Measurements from ENCODE around the gene TEKT2. TPM values are rescaled to one million over a fixed set of nuclear protein-coding genes. Genes with fewer than 3 reads are reported as not detected.

TEKT2 gene, protein sequence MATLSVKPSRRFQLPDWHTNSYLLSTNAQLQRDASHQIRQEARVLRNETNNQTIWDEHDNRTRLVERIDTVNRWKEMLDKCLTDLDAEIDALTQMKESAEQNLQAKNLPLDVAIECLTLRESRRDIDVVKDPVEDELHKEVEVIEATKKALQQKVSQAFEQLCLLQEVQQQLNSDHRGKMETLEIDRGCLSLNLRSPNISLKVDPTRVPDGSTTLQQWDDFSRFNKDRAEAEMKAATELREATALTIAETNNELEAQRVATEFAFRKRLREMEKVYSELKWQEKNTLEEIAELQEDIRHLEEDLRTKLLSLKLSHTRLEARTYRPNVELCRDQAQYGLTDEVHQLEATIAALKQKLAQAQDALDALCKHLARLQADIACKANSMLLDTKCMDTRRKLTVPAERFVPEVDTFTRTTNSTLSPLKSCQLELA
- 0.23 TPM in 1 of 2 replicates, not detected in the other for total RNA-seq

DNA sequence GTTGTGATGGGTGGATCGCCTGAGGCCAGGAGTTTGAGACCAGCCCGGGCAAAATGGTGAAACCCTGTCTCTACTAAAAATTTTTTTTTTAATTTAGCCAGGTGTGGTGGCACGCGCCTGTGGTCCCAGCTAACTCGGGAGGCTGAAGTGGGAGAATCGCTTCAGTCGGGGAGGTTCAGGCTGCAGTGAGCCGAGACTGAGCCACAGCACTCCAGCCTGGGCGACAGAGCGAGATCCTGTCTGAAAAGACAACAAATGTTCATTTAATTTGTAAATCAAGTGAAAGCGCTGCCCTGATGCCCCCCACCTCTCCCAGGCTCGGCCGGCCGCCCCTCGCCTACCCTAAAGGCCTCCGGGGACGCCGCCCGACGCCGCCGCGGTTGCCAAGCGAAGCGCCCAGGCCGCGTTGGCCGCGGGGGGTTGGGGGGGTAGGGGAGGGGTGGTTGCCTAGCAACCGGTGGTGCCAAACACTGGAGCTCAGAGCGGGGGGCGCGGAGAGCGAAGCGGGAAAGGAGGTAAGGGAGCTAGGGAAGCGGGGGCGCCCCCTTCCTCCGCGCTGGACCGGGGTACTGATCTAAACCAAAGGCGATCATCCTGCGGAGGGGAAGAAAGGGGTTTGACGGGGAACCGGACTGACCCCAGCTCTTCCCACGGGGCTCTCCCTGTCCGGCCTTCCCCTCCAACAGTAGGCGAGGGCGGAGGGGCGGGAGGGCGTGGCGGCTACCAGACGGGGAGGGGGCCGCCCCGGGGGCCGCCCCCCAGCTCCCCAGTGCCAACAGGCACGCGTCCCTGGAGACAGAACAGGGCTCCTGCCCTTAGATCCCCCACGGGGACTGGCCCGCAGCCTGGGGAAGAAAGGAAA lies at the start of gene TEKT2:
TSS of gene TEKT2 (plus strand) at position 460 of the 862 bp plus-strand sequence. CDS start 828 bp downstream, outside the sequence.
- DNase-seq (ENCODE audit: extremely low read depth, low read depth, low spot score): no peak

DNA sequence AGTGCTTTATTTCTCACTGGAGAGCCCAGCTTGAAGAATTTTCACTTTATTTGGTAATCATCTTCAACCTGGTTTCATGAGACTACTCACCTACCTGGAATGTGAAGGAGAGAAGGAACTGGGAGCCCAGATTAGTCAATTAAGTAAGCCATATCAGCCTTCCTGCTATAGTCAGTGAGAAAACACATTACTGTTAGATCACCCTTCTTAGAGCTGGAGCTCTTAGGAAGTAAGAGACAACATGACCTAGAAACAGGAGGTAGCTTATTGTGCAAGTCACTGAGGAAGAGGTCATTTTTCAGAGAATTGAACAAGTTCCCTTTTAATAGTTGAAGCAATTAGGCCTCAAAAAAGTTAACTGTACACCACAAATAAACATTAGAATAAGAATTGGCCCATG lies 49.2 kb upstream of the TEKT2 start:
- DNase-seq (ENCODE audit: extremely low read depth, low read depth, low spot score): peak; percentile 4

DNA sequence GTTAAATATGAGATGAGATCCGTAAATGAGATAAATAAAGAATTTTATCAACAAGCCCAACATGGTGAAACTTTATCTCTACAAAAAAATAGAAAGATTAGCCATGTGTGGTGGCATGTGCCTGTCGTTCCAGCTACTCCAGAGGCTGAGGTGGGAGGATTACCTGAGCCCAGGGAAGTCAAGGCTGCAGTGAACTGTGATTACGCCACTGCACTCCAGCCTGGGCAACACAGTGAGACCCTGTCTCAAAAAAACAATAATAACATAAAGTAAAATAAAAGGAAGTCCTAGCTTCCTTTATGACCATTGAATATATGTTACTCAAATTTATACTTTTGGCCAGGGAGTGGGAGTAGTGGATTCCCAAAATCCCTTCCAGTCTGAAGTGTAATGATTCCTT lies 48.7 kb upstream of the TEKT2 start:
- no peak for DNase-seq (ENCODE audit: extremely low read depth, low read depth, low spot score)

DNA sequence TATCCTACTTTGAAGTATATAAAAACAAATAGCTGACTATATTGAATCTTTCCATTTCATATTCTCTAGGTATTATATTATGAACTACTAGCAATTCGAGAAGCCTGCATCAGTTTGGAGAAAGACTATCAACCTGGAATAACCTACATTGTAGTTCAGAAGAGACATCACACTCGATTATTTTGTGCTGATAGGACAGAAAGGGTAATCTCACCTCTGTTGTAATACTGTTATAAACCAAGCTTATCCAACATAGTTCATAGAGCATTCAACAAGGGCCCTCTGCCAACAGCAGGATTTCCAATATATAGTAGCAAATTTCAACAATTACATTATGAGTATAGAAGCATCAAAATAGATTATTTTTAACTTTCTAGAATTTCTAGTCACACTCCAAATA lies 43.7 kb upstream of the TEKT2 start:
- no peak for DNase-seq (ENCODE audit: extremely low read depth, low read depth, low spot score)

DNA sequence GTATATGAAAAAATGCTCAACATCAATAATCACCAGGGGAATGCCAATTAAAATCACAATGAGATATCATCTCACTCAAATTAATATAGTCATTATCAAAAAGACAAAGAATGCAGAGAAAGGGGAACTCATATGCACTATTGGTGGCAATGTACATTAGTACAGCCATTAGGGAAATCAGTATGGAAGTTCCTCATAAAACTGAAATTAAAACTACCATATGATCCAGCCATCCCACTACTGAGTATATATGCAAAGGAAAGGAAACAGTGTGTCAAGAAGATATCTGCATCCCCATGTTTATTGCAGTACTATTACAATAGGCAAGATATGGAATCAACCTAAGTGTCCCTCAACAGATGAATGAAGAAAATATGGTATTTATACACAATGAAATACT lies 32.1 kb upstream of the TEKT2 start:
- no peak for DNase-seq (ENCODE audit: extremely low read depth, low read depth, low spot score)

DNA sequence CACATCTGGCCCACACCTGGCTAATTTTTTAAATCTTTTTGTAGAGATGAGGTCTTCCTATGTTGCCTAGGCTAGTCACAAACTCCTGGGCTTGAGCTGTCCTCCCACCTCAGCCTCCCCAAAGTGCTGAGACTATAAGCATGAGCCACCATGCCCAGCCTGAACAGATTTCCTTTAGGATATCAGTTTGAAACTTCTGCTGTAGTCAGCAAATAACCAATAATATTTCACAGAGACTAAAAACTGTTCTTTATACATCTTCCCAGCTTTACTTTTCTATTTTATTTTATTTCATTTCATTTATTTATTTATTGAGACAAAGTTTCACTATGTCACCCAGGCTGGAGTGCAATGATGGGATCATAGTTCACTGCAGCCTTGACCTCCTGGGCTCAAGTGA lies 29.9 kb upstream of the TEKT2 start:
- no peak for DNase-seq (ENCODE audit: extremely low read depth, low read depth, low spot score)

DNA sequence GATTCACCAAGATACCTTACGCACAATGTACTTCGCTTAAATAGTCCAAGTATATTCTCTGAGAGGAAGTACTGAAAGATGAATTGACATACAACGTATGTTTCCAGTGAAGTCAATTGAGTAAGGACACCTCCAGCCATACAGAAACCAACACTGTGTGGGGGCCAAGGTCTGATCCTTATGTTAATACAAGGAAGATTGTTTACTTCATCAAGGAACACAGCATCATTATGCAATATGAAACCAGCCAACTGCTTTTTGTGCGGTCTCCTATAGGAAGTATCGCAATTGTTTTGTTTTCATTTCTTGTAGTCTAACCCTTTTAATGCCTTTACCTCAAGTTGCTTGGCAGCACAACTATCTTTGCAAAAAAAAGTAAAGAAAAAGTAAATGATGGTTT lies 28.2 kb upstream of the TEKT2 start:
- no peak for DNase-seq (ENCODE audit: extremely low read depth, low read depth, low spot score)

DNA sequence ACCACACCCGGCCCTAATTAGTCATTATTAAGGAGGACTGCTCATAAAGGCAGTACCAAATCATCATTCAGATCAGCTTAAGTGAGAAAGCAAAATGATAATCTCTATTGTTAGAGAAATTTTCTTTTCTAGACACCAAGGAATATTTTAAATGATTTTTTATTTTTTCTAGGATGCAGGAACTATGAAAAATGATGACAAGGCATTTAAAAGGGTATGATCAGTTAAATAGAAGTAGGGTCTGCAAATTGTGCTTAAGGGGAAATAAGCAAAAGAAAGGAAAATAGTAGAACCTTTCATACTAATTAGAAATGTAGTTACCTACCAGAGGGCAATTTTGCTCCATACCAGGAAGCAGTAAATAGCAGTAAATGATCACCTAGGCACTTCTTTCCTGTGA lies 21.6 kb upstream of the TEKT2 start:
- DNase-seq (ENCODE audit: extremely low read depth, low read depth, low spot score): no peak

DNA sequence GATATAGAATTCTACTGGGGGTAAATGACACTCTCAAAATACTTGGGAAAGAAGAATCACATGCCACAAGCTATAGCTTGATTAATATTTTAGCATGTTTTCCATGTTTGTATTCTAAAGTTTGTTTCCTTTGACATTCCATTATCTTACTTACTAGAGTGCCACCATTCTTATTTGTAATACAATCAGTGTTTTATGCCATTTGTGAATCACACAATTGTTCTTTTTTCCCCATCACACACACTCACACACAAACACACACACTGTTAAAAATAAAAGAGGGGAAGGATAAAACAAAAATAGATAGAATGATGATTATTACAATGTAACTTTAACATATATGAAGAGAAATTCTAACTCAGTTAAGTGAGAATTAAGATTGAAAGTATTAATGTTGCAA lies 16.0 kb upstream of the TEKT2 start:
- no peak for DNase-seq (ENCODE audit: extremely low read depth, low read depth, low spot score)

DNA sequence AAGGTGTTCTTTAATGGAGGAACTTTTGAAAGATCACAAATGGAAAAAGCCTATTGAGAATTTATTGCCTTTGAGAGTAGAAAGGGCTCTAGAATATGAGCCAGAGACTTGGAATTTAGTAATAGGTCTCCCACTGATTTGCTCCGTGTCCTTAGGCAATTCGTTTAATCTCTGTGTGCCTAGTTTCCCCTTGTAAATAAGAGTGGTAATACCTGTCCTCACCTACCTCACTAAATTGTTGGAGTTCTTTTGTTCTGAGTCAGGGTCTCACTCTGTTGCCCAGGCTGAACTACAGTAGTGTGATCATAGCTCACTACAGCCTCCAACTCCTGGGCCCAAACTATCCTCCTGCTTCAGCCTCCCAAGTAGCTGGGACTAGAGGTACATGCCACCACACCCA lies 15.0 kb upstream of the TEKT2 start:
- DNase-seq (ENCODE audit: extremely low read depth, low read depth, low spot score): no peak

DNA sequence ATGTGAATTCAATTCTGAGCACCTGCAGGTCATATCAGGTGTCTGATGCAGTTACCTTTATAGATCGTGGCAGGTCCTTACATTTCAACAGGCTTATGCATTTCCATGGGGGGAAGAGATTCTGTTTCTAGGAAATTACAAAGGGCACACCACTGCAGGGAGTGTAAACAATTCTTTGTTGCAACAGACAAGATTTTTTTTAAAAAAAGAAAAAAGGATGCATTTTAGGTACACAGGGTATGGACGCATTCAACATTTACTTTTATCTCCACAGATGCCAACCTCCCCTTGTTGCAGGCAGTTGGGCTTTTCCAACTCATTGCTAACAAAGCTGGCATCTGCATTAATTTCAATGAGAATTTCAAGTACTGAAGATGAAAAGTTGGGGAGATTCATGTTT lies 13.5 kb upstream of the TEKT2 start:
- DNase-seq (ENCODE audit: extremely low read depth, low read depth, low spot score): no peak

DNA sequence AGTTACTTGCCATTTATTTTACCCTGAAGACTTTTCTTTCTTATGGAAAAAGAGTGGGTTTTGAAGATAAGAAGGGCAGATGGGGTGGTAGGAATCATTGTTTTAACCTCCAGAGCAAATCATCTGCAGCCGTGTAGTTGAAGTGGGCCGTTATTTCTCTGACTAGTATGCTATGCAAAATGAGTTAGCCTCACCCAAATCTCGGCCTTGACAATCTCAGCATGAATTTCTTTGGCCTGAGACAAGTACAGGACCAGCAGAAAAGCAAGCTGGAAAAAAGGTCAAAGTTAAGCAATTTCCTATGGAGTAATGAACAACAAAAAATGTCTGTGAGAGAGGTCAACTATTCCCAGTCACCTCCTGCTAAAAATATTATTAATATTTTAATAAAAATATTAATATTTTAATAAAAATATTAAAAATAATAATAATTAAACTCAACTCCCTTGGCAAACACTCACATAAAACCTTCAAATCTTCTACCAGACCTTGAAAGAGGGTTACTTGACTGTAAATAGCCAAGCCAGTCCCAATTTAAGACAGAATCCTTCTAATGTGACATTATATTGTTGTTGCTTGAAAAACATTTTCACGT lies 6.8 kb upstream of the TEKT2 start:
- DNase-seq (ENCODE audit: extremely low read depth, low read depth, low spot score): no peak

DNA sequence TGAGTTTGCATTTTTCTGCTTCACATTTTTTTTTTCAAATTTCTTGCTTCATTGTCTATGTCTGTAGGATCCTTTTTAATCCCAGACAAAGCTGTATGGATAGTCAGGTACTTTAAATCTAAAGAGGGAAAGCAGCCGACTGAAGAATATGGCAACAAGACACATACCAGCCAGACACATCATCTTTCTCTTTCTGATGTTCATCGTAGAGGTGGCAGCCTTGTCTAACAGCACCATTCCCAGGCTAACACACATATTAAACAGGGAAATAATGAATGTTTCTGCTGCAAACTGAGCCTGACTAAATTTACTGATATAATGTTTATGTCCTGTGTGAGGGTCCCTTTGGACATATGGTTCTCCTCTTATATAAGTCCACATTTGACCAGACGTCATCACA lies 3.7 kb upstream of the TEKT2 start:
- no peak for DNase-seq (ENCODE audit: extremely low read depth, low read depth, low spot score)

DNA sequence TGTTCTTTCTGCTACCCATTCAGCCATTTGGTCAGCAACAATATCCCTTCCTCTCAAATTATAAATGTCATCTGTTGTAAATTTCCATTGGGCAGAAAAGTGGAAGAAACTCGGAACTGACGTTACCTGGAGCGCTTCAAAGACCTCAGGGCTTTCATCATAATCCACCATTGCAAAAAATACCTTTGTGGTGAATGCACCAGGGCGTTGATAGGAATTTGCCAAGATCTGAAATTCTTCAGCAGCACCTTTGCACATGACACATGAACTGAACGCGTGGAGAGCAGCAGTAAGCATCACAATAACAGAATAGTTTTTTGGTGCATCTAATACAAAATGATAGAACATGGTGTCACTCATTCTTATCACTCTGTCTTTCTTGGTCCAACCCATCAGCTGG lies 3.1 kb upstream of the TEKT2 start:
- DNase-seq (ENCODE audit: extremely low read depth, low read depth, low spot score): no peak

DNA sequence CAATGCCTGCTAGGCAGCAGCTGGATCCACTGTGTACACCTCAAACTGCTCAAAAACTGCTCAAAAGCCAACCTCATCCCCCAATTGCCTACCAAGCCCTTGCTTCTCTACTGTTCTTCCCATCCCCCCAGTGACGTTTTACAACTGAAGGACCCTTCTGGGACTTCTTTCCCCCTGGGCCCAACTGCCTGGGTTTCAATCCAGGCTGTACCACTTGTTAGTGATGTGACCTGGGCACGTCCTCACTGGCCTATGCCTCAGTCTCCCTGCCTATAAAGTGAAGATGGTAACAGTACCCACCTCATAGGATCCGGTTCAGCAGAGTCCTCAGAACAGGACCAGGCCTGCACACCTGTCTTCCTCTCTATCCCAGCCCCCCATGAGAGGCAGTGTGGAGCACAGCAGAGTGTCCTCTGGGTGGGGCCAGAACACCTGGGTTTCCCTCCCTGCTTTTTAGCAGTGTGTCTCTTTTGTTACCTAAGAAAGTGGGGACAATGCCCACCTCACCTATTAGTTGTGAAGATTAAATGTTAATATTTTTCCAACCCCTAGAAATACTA lies 1.9 kb upstream of the TEKT2 start:
- DNase-seq (ENCODE audit: extremely low read depth, low read depth, low spot score): no peak

DNA sequence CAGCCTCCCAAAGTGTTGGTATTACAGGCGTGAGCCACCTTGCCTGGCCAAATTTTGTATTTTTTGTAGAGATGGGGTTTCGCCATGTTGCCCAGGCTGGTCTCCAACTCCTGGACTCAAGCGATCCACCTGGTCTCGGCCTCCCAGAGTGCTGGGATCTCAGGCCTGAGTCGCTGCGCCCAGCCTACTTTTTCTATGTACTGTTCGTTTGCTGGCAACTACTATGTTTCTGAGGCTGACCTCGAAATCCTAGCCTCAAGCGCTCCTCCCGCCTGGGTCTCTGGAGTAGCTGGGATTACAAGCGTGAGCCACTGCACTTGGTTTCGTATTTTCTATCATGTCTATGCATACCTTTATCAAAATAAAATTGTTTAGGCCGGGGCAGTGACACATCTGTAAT lies 675 bp upstream of the TEKT2 start:
- DNase-seq (ENCODE audit: extremely low read depth, low read depth, low spot score): no peak

DNA sequence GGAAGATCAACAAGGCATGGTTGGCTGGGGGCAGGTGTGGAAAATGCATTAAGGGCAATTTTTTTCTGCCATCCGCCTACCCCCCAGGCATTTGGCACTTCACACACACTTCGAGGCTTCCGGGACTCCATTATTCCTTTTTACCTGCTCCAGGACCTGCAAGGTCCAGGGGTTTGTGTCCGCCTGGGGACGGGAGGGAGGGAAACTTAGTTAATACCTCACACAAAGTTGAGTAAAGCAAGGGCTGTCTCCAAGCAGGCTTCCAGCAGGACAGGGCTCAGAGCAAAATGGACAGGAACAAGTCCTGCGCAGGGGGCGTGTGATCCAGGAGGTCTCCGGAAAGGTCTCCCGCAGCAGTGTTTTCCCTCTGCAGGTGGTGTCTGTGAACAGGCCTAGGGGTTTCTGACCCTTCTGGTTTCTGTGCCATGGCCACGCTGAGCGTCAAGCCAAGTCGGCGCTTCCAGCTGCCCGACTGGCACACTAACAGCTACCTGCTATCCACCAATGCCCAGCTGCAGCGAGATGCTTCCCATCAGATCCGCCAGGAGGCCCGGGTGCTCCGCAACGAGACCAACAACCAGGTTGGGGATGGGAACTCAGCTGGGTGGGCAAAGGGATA lies 712 bp downstream of the TEKT2 start:
- DNase-seq (ENCODE audit: extremely low read depth, low read depth, low spot score): no peak

DNA sequence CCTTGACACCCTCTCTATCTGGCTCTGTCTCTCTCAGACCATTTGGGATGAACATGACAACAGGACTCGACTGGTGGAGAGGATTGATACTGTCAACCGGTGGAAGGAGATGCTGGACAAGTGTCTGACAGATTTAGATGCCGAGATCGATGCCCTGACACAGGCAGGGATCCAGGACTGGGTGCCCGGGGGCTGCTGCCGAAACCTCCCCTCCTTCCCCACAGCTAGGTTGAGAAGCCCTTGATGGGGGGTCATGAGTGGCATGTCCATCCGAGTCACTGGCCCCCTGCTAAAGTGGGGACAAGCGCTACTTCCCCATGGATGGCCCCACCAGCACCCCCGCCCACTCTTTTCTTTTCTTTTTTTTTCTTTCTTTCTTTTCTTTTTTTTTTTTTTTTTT lies 1.2 kb downstream of the TEKT2 start:
- DNase-seq (ENCODE audit: extremely low read depth, low read depth, low spot score): no peak

DNA sequence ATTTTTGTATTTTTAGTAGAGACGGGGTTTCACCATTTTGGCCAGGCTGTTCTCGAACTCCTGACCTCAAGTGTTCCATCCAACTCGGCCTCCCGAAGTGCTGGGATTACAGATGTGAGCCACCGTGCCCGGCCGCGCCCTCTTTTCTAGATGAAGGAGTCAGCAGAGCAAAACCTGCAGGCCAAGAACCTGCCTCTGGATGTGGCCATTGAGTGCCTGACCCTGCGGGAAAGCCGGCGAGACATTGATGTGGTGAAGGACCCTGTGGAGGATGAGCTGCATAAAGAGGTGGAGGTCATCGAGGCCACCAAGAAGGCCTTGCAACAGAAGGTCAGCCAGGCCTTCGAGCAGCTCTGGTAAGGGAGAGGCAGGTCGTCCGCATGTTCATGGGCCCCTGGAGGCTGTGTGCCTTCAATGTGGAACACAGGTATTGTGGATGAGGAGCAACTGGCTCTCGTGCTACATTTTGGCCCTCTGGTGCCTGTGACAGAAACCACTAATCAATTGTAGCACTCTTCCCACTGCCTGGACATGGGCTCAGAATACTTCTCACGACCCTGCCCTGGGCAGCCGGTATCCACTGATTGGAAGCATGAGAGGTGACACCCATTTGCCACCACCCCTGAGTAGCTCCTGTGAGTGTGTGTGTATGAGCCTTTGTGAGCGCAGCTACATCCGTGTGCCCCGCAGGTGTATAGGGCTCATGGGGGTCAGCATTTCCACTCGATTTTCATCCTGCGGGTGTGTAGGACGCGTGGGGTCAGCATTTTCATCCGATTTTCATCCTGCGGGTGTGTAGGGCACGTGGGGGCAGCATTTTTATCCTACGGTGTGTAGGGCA lies 2.0 kb downstream of the TEKT2 start:
- DNase-seq (ENCODE audit: extremely low read depth, low read depth, low spot score): no peak

All from glomerular endothelial cell (primary cell).